OCI-LY7 (cell line): Measurements from ENCODE around the gene TIGD2.

ENCODE experiments used
- EZH2phosphoT487 ChIP-seq: fragments of 200-600 bp; sonication (generic); IDR thresholded peaks from 2 replicates; pipeline ENCODE4 v1.6.1; 2018; ENCODE audit warnings: low read depth, borderline replicate concordance, mild to moderate bottlenecking, mixed run types, antibody characterized with exemption, low read length, moderate library complexity, mixed read lengths
- TF ChIP-seq, protein P1 (sequence below): fragments of 200-600 bp; sonication (generic); conservative IDR thresholded peaks from 2 replicates; pipeline ENCODE4 v1.5.1; 2014; ENCODE audit warnings: mild to moderate bottlenecking, antibody characterized with exemption, low read length, moderate library complexity, mixed read lengths

DNA sequence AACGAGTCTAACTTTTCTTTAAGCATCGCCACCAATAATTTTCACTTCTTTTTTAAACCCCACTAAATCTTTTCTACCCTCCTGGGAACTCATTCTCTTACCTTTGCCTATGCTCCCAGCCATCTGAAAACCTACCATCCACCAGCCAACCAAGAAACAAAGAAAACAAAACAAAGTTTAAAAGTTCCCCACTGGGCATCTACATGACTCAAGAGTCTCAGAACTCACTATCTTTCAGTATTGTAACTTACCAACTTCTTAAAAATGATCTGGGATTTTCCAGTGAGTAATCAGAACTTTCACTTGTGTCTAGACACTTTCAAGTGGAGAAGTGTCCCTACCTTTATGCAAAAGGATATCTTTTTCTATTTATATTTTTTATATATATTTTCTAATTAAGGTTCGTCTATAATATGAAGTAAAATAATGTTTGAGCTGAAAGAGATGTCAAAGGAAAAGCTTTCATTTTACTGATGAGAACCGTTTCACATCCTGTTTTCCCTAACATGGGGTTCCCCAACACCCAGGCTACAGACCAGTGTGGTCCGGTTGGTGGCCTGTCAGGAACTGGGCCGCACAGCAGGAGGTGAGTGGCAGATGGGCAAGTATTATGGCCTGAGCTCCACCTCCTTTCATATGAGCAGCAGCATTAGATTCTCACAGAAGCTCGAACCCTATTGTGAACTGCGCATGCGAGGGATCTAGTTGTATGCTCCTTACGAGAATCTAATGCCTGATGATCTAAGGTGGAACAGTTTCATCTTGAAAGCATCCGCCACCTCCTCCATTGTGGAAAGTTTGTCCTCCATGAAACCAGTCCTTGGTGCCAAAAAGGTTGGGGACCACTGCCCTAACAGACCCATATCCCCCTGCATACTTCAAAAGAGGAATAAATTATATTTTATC lies 9.8 kb upstream of the TIGD2 start:
- TF ChIP-seq, protein P1, sequence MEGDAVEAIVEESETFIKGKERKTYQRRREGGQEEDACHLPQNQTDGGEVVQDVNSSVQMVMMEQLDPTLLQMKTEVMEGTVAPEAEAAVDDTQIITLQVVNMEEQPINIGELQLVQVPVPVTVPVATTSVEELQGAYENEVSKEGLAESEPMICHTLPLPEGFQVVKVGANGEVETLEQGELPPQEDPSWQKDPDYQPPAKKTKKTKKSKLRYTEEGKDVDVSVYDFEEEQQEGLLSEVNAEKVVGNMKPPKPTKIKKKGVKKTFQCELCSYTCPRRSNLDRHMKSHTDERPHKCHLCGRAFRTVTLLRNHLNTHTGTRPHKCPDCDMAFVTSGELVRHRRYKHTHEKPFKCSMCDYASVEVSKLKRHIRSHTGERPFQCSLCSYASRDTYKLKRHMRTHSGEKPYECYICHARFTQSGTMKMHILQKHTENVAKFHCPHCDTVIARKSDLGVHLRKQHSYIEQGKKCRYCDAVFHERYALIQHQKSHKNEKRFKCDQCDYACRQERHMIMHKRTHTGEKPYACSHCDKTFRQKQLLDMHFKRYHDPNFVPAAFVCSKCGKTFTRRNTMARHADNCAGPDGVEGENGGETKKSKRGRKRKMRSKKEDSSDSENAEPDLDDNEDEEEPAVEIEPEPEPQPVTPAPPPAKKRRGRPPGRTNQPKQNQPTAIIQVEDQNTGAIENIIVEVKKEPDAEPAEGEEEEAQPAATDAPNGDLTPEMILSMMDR, result no peak
- no peak for TF ChIP-seq EZH2phosphoT487
